ENCODE measurements around the gene FAM227B.
"Not testable (repeated sequence)": the region's sequence is repeated elsewhere in the genome, so short reads cannot be mapped to it uniquely, and the experiment has no call there.

The FAM227B gene

GRCh38 chr15:49620658-49621368 lies at the start of gene FAM227B, which contains the start of gene DTWD1:
Gene FAM227B (minus strand): TSS chr15:49620818. CDS start chr15:49615171, 5,647 bp downstream.
Gene DTWD1 (plus strand): TSS chr15:49621048. CDS start chr15:49625168, 4,120 bp downstream.
- DNase-seq = peak; percentile 89

GRCh38 chr15:49669288-49669687 lies 48.7 kb upstream of the FAM227B start:
- DNase-seq = no peak

GRCh38 chr15:49666486-49666885 lies 45.9 kb upstream of the FAM227B start:
- not testable (repeated sequence) for DNase-seq

- DNase-seq = no peak
Observed at GRCh38 chr15:49664716-49665115, 44.1 kb upstream of the FAM227B start.

GRCh38 chr15:49656734-49657133 lies 36.1 kb upstream of the FAM227B start:
- DNase-seq = no peak

GRCh38 chr15:49652922-49653321 lies 32.3 kb upstream of the FAM227B start:
- no peak for DNase-seq

GRCh38 chr15:49650676-49651075 lies 30.1 kb upstream of the FAM227B start:
- no peak for DNase-seq

GRCh38 chr15:49649987-49650386 lies 29.4 kb upstream of the FAM227B start:
- DNase-seq = no peak

- no peak for DNase-seq
Observed at GRCh38 chr15:49646891-49647290, 26.3 kb upstream of the FAM227B start.

GRCh38 chr15:49645941-49646340 lies 25.3 kb upstream of the FAM227B start:
- peak; percentile 35 for DNase-seq

- DNase-seq = no peak
Observed at GRCh38 chr15:49645277-49645676, 24.7 kb upstream of the FAM227B start.

- no peak for DNase-seq
Observed at GRCh38 chr15:49644364-49644794, 23.8 kb upstream of the FAM227B start.

GRCh38 chr15:49637857-49638256 lies 17.2 kb upstream of the FAM227B start:
- no peak for DNase-seq

GRCh38 chr15:49628379-49628778 lies 7.8 kb upstream of the FAM227B start:
- no peak for DNase-seq

- DNase-seq = no peak
Observed at GRCh38 chr15:49627407-49627877, 6.8 kb upstream of the FAM227B start.

- no peak for DNase-seq
Observed at GRCh38 chr15:49625460-49626036, 4.9 kb upstream of the FAM227B start.

GRCh38 chr15:49624056-49624455 lies 3.4 kb upstream of the FAM227B start:
- DNase-seq = no peak

GRCh38 chr15:49622561-49622960 lies 1.9 kb upstream of the FAM227B start:
- no peak for DNase-seq

GRCh38 chr15:49621887-49622286 lies 1.3 kb upstream of the FAM227B start:
- no peak for DNase-seq

- DNase-seq = peak; percentile 2
Observed at GRCh38 chr15:49621401-49621811, 788 bp upstream of the FAM227B start.

- no peak for DNase-seq
Observed at GRCh38 chr15:49620199-49620598, 419 bp downstream of the FAM227B start.

- DNase-seq = no peak
Observed at GRCh38 chr15:49619226-49619625, 1.4 kb downstream of the FAM227B start.

GRCh38 chr15:49612240-49612639 lies 8.4 kb downstream of the FAM227B start:
- DNase-seq = not testable (repeated sequence)

- no peak for DNase-seq
Observed at GRCh38 chr15:49610157-49610918, 10.3 kb downstream of the FAM227B start.
